Osteoblast (primary cell): ENCODE data around the gene KRTAP24-1. TPM values are rescaled to one million over a fixed set of nuclear protein-coding genes. Genes with fewer than 3 reads are reported as not detected.

Source experiments
- DNase-seq: peaks from one replicate; pipeline ENCODE4 v3.0.0; 2011; ENCODE audit warnings: low spot score, mixed read lengths; ENCODE audit not compliant: insufficient read length; ENCODE audit errors: missing footprints
- H2AFZ ChIP-seq: 2 replicates; pipeline ENCODE4 v1.6.0; 2011; ENCODE audit warnings: mild to moderate bottlenecking, low read length
- H3K27ac ChIP-seq: 2 replicates; pipeline ENCODE4 v1.5.1; 2011; ENCODE audit warnings: mild to moderate bottlenecking, low read depth, low read length, moderate library complexity
- H3K27me3 ChIP-seq: 2 replicates; pipeline ENCODE4 v1.6.0; 2012; ENCODE audit warnings: mild to moderate bottlenecking, control low read depth, inconsistent platforms, low read length, moderate library complexity; ENCODE audit not compliant: insufficient read depth
- H3K36me3 ChIP-seq: 2 replicates; pipeline ENCODE4 v1.5.1; 2011; ENCODE audit warnings: mild to moderate bottlenecking, low read length, control low read depth, moderate library complexity; ENCODE audit not compliant: insufficient read depth
- H3K4me1 ChIP-seq: 2 replicates; pipeline ENCODE4 v1.5.1; 2011; ENCODE audit warnings: mild to moderate bottlenecking, low read length, control low read depth, moderate library complexity; ENCODE audit not compliant: insufficient read depth
- H3K4me2 ChIP-seq: 2 replicates; pipeline ENCODE4 v1.6.0; 2011; ENCODE audit warnings: mild to moderate bottlenecking, low read length; ENCODE audit not compliant: insufficient read depth
- H3K4me3 ChIP-seq: fragments of 200-600 bp; sonication (generic); 3 replicates; pipeline ENCODE4 v1.5.1; 2012; ENCODE audit warnings: mild to moderate bottlenecking, low read length, inconsistent platforms; ENCODE audit not compliant: insufficient read depth
- H3K79me2 ChIP-seq: 2 replicates; pipeline ENCODE4 v1.6.0; 2012; ENCODE audit warnings: mild to moderate bottlenecking, low read length, control low read depth, inconsistent platforms; ENCODE audit not compliant: insufficient read depth
- H3K9me3 ChIP-seq: 2 replicates; pipeline ENCODE4 v1.5.1; 2011; ENCODE audit warnings: low read depth, low read length, control low read depth
- H4K20me1 ChIP-seq: 2 replicates; pipeline ENCODE4 v1.6.0; 2012; ENCODE audit warnings: mild to moderate bottlenecking, low read length, control low read depth; ENCODE audit not compliant: insufficient read depth
- total RNA-seq: library from RNA; depleted of rRNA; stranded (reverse); fragments of >200 nt; gene quantifications from 2 replicates; pipeline ENCODE4 v1.2.3, GENCODE V29; 2012
- TF ChIP-seq, protein P1 (sequence below): IDR thresholded peaks from 2 replicates; pipeline ENCODE4 v1.5.1; 2011; ENCODE audit warnings: mild to moderate bottlenecking, low read depth, low read length, moderate library complexity; ENCODE audit errors: extremely low read depth

Gene KRTAP24-1
- total RNA-seq, 1 donor, result not detected

DNA sequence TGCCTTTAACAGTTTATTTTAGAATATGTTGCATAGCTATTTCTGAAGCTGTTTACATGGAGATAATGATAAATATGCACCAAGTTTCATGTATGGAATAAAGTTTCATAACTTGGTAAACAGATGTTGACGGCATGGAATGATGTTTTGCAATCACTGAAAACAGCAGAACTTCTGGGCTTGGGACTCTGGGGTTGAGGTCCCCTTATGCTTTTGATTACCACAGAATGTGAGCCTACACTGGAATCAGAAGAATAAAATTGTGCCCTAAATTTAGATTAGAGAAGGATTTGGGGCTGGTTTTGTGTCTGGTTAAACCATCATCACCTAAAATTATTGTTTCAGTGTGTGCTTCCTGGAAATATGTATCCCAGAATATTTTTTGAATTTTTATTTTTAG lies 11.1 kb downstream of the KRTAP24-1 start:
- Histone ChIP-seq H3K27me3 (no peaks in the 10 kb centered on the region), H3K36me3 (no peaks in the 10 kb centered on the region), H3K79me2 (no peaks in the 10 kb centered on the region), H3K4me3 (no peak overlapping the region), H4K20me1 (no peaks in the 10 kb centered on the region), H3K4me2 (no peak overlapping the region), H3K9me3 (no peaks in the 10 kb centered on the region), H2AFZ (no peak overlapping the region), H3K4me1 (no peaks in the 10 kb centered on the region), H3K27ac (no peak overlapping the region)
- TF ChIP-seq, protein P1, sequence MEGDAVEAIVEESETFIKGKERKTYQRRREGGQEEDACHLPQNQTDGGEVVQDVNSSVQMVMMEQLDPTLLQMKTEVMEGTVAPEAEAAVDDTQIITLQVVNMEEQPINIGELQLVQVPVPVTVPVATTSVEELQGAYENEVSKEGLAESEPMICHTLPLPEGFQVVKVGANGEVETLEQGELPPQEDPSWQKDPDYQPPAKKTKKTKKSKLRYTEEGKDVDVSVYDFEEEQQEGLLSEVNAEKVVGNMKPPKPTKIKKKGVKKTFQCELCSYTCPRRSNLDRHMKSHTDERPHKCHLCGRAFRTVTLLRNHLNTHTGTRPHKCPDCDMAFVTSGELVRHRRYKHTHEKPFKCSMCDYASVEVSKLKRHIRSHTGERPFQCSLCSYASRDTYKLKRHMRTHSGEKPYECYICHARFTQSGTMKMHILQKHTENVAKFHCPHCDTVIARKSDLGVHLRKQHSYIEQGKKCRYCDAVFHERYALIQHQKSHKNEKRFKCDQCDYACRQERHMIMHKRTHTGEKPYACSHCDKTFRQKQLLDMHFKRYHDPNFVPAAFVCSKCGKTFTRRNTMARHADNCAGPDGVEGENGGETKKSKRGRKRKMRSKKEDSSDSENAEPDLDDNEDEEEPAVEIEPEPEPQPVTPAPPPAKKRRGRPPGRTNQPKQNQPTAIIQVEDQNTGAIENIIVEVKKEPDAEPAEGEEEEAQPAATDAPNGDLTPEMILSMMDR, result no peak
- no peak for DNase-seq

DNA sequence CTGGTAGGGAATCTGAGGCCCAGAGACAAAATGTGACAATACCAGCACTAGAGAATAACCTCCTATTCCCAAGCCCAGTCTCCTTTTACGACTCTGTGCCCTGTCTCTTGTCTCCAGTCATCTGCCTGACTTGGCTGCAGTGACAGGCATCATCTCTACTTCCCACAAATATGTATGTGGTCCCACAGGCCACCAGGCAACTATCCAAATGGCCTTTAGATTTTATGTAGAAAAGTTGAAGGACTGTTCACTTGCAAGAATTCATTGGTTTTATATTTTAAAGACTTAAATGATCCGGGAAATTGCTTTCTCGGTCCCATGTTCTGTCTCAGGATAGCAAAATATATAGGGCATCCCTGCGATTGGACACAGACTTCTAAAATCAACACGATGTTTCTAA lies 11.6 kb downstream of the KRTAP24-1 start:
- H3K36me3 ChIP-seq, result no peaks in the 10 kb centered on the region
- H3K4me1 ChIP-seq, result no peaks in the 10 kb centered on the region
- no peak overlapping the region for H2AFZ ChIP-seq
- no peak for DNase-seq
- H3K27ac ChIP-seq, result no peak overlapping the region
- no peaks in the 10 kb centered on the region for H4K20me1 ChIP-seq
- H3K4me3 ChIP-seq, result no peak overlapping the region
- TF ChIP-seq, protein P1, result no peak
- H3K27me3 ChIP-seq, result no peaks in the 10 kb centered on the region
- no peaks in the 10 kb centered on the region for H3K9me3 ChIP-seq
- no peak overlapping the region for H3K4me2 ChIP-seq
- H3K79me2 ChIP-seq, result no peaks in the 10 kb centered on the region

DNA sequence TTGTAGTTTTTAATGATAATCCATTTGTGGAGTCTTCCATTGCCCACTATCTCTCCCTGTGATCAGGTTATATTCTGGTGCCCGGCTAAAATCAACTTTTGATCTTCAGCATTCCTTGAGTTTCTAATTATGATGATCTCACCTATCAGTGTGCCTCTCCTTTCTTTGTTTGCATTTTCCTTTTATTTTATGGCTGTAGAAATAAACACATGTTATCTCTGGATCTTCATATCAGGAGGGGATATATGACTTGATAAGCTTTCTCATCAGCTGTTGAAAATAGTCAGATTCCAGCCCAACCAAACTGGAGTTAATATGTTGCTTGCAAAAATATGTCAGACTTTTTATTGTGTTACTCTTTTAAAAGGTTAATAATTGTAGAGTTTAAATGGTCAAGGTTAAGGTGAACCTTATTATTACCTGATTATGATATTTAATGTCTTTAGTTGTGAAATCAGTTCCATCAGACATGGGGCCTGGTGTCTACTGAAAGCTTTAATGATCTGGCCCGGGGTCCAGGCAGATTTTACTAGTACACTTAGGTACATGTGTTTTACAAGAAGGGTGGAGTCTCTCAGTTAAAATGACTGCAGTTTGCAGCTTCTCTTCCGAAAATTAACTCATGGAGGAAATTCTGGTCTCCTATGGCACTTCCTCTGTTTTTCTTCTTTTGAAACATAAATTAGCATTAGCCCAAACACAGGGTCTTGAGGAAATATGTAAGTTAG lies 12.8 kb downstream of the KRTAP24-1 start:
- Histone ChIP-seq H3K79me2 (no peaks in the 10 kb centered on the region), H4K20me1 (no peaks in the 10 kb centered on the region), H2AFZ (no peak overlapping the region), H3K27ac (no peak overlapping the region), H3K4me3 (no peak overlapping the region), H3K27me3 (no peaks in the 10 kb centered on the region), H3K9me3 (no peaks in the 10 kb centered on the region), H3K36me3 (no peaks in the 10 kb centered on the region), H3K4me2 (no peak overlapping the region), H3K4me1 (no peaks in the 10 kb centered on the region)
- TF ChIP-seq, protein P1, result no peak
- DNase-seq, result no peak

DNA sequence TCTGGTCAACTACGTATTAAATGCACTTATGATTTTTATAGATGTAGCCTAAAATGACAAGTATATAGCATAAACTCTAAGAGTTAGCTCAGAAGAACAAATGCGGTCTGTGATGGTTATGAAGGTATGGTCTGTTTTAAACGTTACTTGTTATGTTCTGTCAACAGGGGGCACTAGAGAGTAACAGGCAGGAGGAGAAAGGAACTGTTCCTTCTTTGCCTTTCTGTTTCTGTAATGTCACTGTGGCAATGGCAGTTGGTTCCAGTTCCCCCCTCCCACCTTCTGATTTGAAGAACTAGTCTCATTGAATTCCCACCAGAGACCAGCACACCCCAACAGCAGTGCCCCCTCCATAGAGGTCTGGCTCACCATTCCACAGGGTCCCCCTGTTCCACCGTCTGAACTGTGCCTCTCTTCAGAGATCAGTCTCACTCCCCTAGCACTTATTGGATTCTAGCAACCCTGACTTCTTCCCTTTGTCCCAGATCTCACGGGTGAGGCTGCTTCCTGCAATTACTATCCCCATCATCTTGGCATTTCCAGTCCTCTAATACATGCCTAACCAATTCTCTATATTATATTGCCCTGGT lies 14.0 kb downstream of the KRTAP24-1 start:
- Histone ChIP-seq H3K79me2 (no peaks in the 10 kb centered on the region), H3K4me1 (no peaks in the 10 kb centered on the region), H3K4me3 (no peak overlapping the region), H3K27me3 (no peaks in the 10 kb centered on the region), H4K20me1 (no peaks in the 10 kb centered on the region), H3K27ac (no peak overlapping the region), H3K36me3 (no peaks in the 10 kb centered on the region), H2AFZ (no peak overlapping the region), H3K4me2 (no peak overlapping the region), H3K9me3 (no peaks in the 10 kb centered on the region)
- TF ChIP-seq, protein P1, result no peak
- DNase-seq, result no peak
